HFF-Myc (cell line): ENCODE measurements around the gene IL17RD.

Source experiments
- DNase-seq: peaks from one replicate; pipeline ENCODE4 v3.0.0-alpha.2; 2011; ENCODE audit warnings: low read depth; ENCODE audit errors: extremely low read depth
- H3K4me3 ChIP-seq: replicated peaks from 2 replicates; pipeline ENCODE4 v1.5.1; 2011; ENCODE audit warnings: low read depth, mild to moderate bottlenecking, control low read depth, low read length
- CTCF ChIP-seq: IDR thresholded peaks from 2 replicates; pipeline ENCODE4 v1.5.1; 2012; ENCODE audit warnings: mild to moderate bottlenecking, low read depth, low read length, control low read depth; ENCODE audit errors: missing control alignments

Gene IL17RD

GRCh38 chr3:57097536-57097935 lies 67.6 kb downstream of the IL17RD start:
- H3K4me3 ChIP-seq: no peak overlapping the region
- no peak for TF ChIP-seq CTCF
- no peak for DNase-seq

GRCh38 chr3:57095363-57095762 lies 69.8 kb downstream of the IL17RD start:
- peak; percentile 25 for DNase-seq
- no peak overlapping the region for H3K4me3 ChIP-seq
- no peak for TF ChIP-seq CTCF

- TF ChIP-seq CTCF: no peak
- peak; percentile 30 for DNase-seq
- H3K4me3 ChIP-seq: no peak overlapping the region
Measured at GRCh38 chr3:57094575-57094974, 70.6 kb downstream of the IL17RD start.

- no peak for DNase-seq
- no peak overlapping the region for H3K4me3 ChIP-seq
- TF ChIP-seq CTCF: no peak
Measured at GRCh38 chr3:57093971-57094535, 71.1 kb downstream of the IL17RD start.

GRCh38 chr3:57093489-57093888 lies 71.7 kb downstream of the IL17RD start:
- TF ChIP-seq CTCF: no peak
- no peak overlapping the region for H3K4me3 ChIP-seq
- no peak for DNase-seq

- DNase-seq: no peak
- H3K4me3 ChIP-seq: no peak overlapping the region
- TF ChIP-seq CTCF: no peak
Measured at GRCh38 chr3:57091521-57092273, 73.5 kb downstream of the IL17RD start.
